ENCODE measurements around the gene TMIGD3.
A peak's percentile ranks its signal among the peaks of the same experiment; 100 is the strongest.

TMIGD3 gene

DNA sequence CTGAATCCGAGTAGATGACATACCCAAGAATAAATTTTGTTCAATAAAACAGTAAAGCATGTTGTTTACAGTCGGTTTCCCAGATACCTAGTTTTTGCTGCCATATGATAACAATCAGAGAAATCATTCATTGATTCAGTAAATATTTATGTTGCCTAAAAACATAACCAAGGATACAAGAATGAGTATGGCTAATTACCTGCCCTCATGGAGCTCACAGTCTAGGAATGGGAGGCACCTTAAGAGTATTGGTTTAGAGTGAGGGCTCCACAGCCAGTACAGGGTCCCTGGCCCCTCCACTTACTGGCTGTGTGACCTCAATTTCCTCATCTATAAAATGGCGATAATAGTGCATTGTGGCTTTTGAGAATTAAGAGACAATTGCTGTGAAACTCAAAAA, 53.2 kb downstream of the TMIGD3 start:
- no peak for DNase-seq (ENCODE audit: extremely low read depth, insufficient read length)
- TF ChIP-seq CTCF (IDR thresholded peaks at IDR 0.05; ENCODE audit: insufficient read depth, low read length, poor library complexity, severe bottlenecking), result no peak
- Histone ChIP-seq H3K4me3 (replicated peaks; ENCODE audit: low read depth, low read length) (peak overlapping the region; percentile 99), H3K27me3 (replicated peaks; ENCODE audit: control insufficient read depth, insufficient read depth, low read length) (no peaks in the 10 kb centered on the region), H3K36me3 (ENCODE audit: control insufficient read depth, insufficient read depth, low read length) (peaks cover 4% of the 10 kb centered on the region)

GRCh38 chr1:111449703-111450017, 53.8 kb downstream of the TMIGD3 start:
- Histone ChIP-seq H3K4me3 (replicated peaks; ENCODE audit: low read depth, low read length) (peak overlapping the region; percentile 99), H3K27me3 (replicated peaks; ENCODE audit: control insufficient read depth, insufficient read depth, low read length) (no peaks in the 10 kb centered on the region), H3K36me3 (ENCODE audit: control insufficient read depth, insufficient read depth, low read length) (peaks cover 4% of the 10 kb centered on the region)
- DNase-seq (ENCODE audit: extremely low read depth, insufficient read length), result no peak
- TF ChIP-seq CTCF (IDR thresholded peaks at IDR 0.05; ENCODE audit: insufficient read depth, low read length, poor library complexity, severe bottlenecking), result no peak

- peaks cover 2% of the 10 kb centered on the region for H3K36me3 ChIP-seq (ENCODE audit: control insufficient read depth, insufficient read depth, low read length)
Observed at GRCh38 chr1:111448918-111449702, 54.3 kb downstream of the TMIGD3 start, which contains the start of the genes ATP5PB and WDR77. ATP5PB (plus strand) TSS chr1:111449464; CDS start chr1:111449542, 78 bp downstream. WDR77 (minus strand) TSS chr1:111449256; CDS start chr1:111449169, 87 bp downstream.

DNA sequence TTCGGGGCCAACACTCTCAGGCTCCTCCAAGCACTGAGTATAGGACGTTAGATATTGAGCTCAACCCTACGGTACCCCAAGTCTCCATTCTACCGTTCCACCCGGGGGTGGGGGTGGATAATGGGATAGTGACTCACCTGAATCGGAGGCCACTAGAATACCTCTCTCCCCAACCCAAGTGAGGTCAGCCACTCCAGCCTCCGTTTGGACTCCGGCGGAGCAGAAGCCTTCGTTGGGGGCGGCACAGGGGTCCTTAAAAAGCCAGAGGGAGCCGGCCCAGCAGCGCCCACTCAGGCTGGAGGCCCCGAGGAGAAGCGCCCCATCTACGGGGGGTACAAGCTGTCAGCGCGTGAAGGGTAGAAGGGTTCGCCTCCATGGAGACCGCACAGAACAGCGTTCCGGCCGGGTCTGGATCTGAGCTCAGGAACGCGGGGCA, 54.9 kb downstream of the TMIGD3 start:
- H3K4me3 ChIP-seq (replicated peaks; ENCODE audit: low read depth, low read length), result peak overlapping the region; percentile 99
- no peaks in the 10 kb centered on the region for H3K27me3 ChIP-seq (replicated peaks; ENCODE audit: control insufficient read depth, insufficient read depth, low read length)
- no peak for TF ChIP-seq CTCF (IDR thresholded peaks at IDR 0.05; ENCODE audit: insufficient read depth, low read length, poor library complexity, severe bottlenecking)
- H3K36me3 ChIP-seq (ENCODE audit: control insufficient read depth, insufficient read depth, low read length), result peaks cover 4% of the 10 kb centered on the region
- DNase-seq (ENCODE audit: extremely low read depth, insufficient read length), result no peak

More at GRCh38 chr1:111448918-111449702, 54.3 kb downstream of the TMIGD3 start, which contains the start of the genes ATP5PB and WDR77:
- TF ChIP-seq CTCF (IDR thresholded peaks at IDR 0.05; ENCODE audit: insufficient read depth, low read length, poor library complexity, severe bottlenecking), result no peak
- peak within 1 kb of the TSS; percentile 99 for H3K4me3 ChIP-seq (replicated peaks; ENCODE audit: low read depth, low read length)
- H3K27me3 ChIP-seq (replicated peaks; ENCODE audit: control insufficient read depth, insufficient read depth, low read length), result no peaks in the 10 kb centered on the region
- DNase-seq (ENCODE audit: extremely low read depth, insufficient read length), result peak; percentile 90

DNA sequence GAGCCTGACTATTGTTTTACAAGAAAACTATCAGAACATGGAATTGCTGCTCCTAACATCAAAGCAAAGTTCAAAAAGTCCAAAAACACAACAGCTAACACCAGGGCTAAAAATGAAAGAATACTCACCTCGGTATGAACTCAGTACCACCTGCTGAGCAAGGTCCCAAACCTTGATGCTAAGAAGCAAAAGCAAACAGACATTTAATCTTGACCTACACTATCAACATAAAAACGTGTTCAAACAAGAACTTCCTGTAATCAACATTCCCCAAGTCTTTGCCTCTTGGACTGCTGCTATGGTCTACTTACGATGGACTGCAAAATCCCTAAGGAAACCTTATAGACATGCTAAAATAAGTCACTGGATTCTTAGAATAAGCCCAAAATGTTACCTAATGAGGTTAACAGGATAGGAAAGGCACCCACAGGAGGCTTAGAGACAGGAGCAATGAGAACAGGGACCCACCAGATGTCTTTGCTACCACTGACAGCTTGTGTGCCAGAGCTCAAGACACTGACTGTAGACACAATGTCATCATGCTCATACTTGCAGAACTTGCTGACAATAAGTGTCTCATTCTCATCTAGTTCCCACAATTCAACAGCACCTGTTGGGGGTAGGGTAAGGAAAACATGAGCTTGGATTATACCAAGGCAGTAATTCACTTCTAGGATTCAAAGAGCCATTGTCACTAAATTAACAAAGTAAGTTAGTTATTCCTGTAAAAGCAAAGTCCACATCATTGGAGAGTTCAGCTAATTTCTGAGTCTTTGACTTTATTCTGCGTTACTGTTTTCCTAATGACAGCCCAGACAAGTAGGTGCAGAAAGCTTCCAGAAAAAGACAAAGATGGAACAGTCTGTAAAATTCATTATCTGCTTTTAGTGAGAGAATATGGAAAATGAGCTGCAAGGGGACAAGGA, 56.2 kb downstream of the TMIGD3 start:
- TF ChIP-seq CTCF (IDR thresholded peaks at IDR 0.05; ENCODE audit: insufficient read depth, low read length, poor library complexity, severe bottlenecking), result no peak
- Histone ChIP-seq H3K4me3 (replicated peaks; ENCODE audit: low read depth, low read length) (peak overlapping the region; percentile 99), H3K27me3 (replicated peaks; ENCODE audit: control insufficient read depth, insufficient read depth, low read length) (no peaks in the 10 kb centered on the region), H3K36me3 (ENCODE audit: control insufficient read depth, insufficient read depth, low read length) (peaks cover 12% of the 10 kb centered on the region)
- no peak for DNase-seq (ENCODE audit: extremely low read depth, insufficient read length)

Data from GM06990 (cell line).